HUES6 (cell line): ENCODE data around the gene PHKB.
A peak's percentile ranks its signal among the peaks of the same experiment; 100 is the strongest.
"Not testable (repeated sequence)": the region's sequence is repeated elsewhere in the genome, so short reads cannot be mapped to it uniquely, and the experiment has no call there.

ENCODE experiments used
- H3K27ac ChIP-seq: 2 replicates; pipeline ENCODE4 v1.7.0; 2013; ENCODE audit warnings: low read depth, mild to moderate bottlenecking, low read length, inconsistent platforms
- H3K27me3 ChIP-seq: 2 replicates; pipeline ENCODE4 v1.6.1; 2013; ENCODE audit warnings: low read length; ENCODE audit not compliant: control insufficient read depth, insufficient read depth
- H3K36me3 ChIP-seq: 2 replicates; pipeline ENCODE4 v1.6.1; 2013; ENCODE audit warnings: low read length; ENCODE audit not compliant: control insufficient read depth, insufficient read depth
- H3K4me1 ChIP-seq: 2 replicates; pipeline ENCODE4 v1.6.1; 2013; ENCODE audit warnings: low read length; ENCODE audit not compliant: control insufficient read depth, insufficient read depth
- H3K4me3 ChIP-seq: 2 replicates; pipeline ENCODE4 v1.5.1; 2013; ENCODE audit warnings: low read depth, low read length
- H3K9ac ChIP-seq: one replicate; pipeline ENCODE4 v1.6.1; 2013; ENCODE audit warnings: mild to moderate bottlenecking, low read length
- H3K9me3 ChIP-seq: 2 replicates; pipeline ENCODE4 v1.6.1; 2013; ENCODE audit warnings: low read depth, low read length; ENCODE audit not compliant: control insufficient read depth, insufficient read depth

Gene PHKB

GRCh38 chr16:47460711-47461597 lies at the start of gene PHKB, which contains the start of gene ITFG1:
Gene PHKB (plus strand): TSS chr16:47461331. CDS start chr16:47461351, 20 bp downstream.
Gene ITFG1 (minus strand): TSS chr16:47461063. CDS start chr16:47461045, 18 bp downstream.
- H3K27me3 ChIP-seq: no peaks in the 10 kb centered on the region
- H3K36me3 ChIP-seq: peaks cover 8% of the 10 kb centered on the region
- peak within 1 kb of the TSS; percentile 99 for H3K4me3 ChIP-seq
- peak within 1 kb of the TSS; percentile 100 for H3K27ac ChIP-seq
- H3K4me1 ChIP-seq: peaks cover 23% of the 10 kb centered on the region
- peak within 1 kb of the TSS; percentile 99 for H3K9ac ChIP-seq
- no peaks in the 10 kb centered on the region for H3K9me3 ChIP-seq

GRCh38 chr16:47413041-47413440 lies 48.1 kb upstream of the PHKB start:
- Histone ChIP-seq H3K36me3 (no peaks in the 10 kb centered on the region), H3K27ac (no peak overlapping the region), H3K4me3 (no peak overlapping the region), H3K4me1 (no peaks in the 10 kb centered on the region), H3K9me3 (no peaks in the 10 kb centered on the region), H3K27me3 (no peaks in the 10 kb centered on the region), H3K9ac (no peak overlapping the region)

GRCh38 chr16:47416869-47417268 lies 44.3 kb upstream of the PHKB start:
- Histone ChIP-seq H3K36me3 (peaks cover 2% of the 10 kb centered on the region; the same call in 1 of the 2 replicates), H3K27me3 (no peaks in the 10 kb centered on the region), H3K9ac (no peak overlapping the region), H3K4me3 (no peak overlapping the region), H3K27ac (no peak overlapping the region), H3K4me1 (no peaks in the 10 kb centered on the region), H3K9me3 (no peaks in the 10 kb centered on the region)

GRCh38 chr16:47424846-47425245 lies 36.3 kb upstream of the PHKB start:
- Histone ChIP-seq H3K4me1 (peaks cover 13% of the 10 kb centered on the region), H3K4me3 (no peak overlapping the region), H3K27ac (no peak overlapping the region), H3K9me3 (no peaks in the 10 kb centered on the region), H3K36me3 (peaks cover 12% of the 10 kb centered on the region; the same call in 1 of the 2 replicates), H3K27me3 (no peaks in the 10 kb centered on the region), H3K9ac (no peak overlapping the region)

- H3K9ac ChIP-seq: no peak overlapping the region
- peaks cover 10% of the 10 kb centered on the region; the same call in 1 of the 2 replicates for H3K36me3 ChIP-seq
- peaks cover 6% of the 10 kb centered on the region for H3K9me3 ChIP-seq
- H3K27ac ChIP-seq: no peak overlapping the region
- H3K27me3 ChIP-seq: no peaks in the 10 kb centered on the region
- H3K4me3 ChIP-seq: no peak overlapping the region
- peaks cover 13% of the 10 kb centered on the region for H3K4me1 ChIP-seq
These were observed 34.3 kb upstream of the PHKB start for GRCh38 chr16:47426806-47427205.

GRCh38 chr16:47431960-47432359 lies 29.2 kb upstream of the PHKB start:
- Histone ChIP-seq H3K4me3 (no peak overlapping the region), H3K9ac (no peak overlapping the region), H3K4me1 (no peaks in the 10 kb centered on the region), H3K27me3 (no peaks in the 10 kb centered on the region), H3K27ac (no peak overlapping the region), H3K36me3 (peaks cover 5% of the 10 kb centered on the region; the same call in 1 of the 2 replicates), H3K9me3 (peaks cover 6% of the 10 kb centered on the region)

GRCh38 chr16:47434274-47434673 lies 26.9 kb upstream of the PHKB start:
- H3K9ac ChIP-seq, H3K27me3 ChIP-seq, H3K27ac ChIP-seq, H3K4me1 ChIP-seq, H3K36me3 ChIP-seq, H3K4me3 ChIP-seq, H3K9me3 ChIP-seq: not testable (repeated sequence)

GRCh38 chr16:47440066-47440465 lies 21.1 kb upstream of the PHKB start:
- H3K27me3 ChIP-seq: not testable (repeated sequence)

GRCh38 chr16:47442884-47443283 lies 18.2 kb upstream of the PHKB start:
- not testable (repeated sequence) for H3K27ac ChIP-seq, H3K27me3 ChIP-seq, H3K4me1 ChIP-seq, H3K9me3 ChIP-seq, H3K4me3 ChIP-seq, H3K9ac ChIP-seq, H3K36me3 ChIP-seq

More at GRCh38 chr16:47440066-47440465, 21.1 kb upstream of the PHKB start:
- not testable (repeated sequence) for H3K9ac ChIP-seq, H3K4me1 ChIP-seq, H3K9me3 ChIP-seq, H3K4me3 ChIP-seq, H3K27ac ChIP-seq, H3K36me3 ChIP-seq

- no peaks in the 10 kb centered on the region for H3K27me3 ChIP-seq
- H3K9ac ChIP-seq: no peak overlapping the region
- H3K36me3 ChIP-seq: peaks cover 26% of the 10 kb centered on the region
- no peaks in the 10 kb centered on the region for H3K9me3 ChIP-seq
- H3K27ac ChIP-seq: no peak overlapping the region
- H3K4me3 ChIP-seq: no peak overlapping the region
- H3K4me1 ChIP-seq: no peaks in the 10 kb centered on the region
These were observed 14.7 kb upstream of the PHKB start for GRCh38 chr16:47446431-47446830.

GRCh38 chr16:47448830-47449575 lies 12.1 kb upstream of the PHKB start:
- no peaks in the 10 kb centered on the region for H3K27me3 ChIP-seq
- H3K9me3 ChIP-seq: no peaks in the 10 kb centered on the region
- no peak overlapping the region for H3K9ac ChIP-seq
- no peak overlapping the region for H3K4me3 ChIP-seq
- H3K36me3 ChIP-seq: peaks cover 48% of the 10 kb centered on the region
- no peaks in the 10 kb centered on the region for H3K4me1 ChIP-seq
- H3K27ac ChIP-seq: no peak overlapping the region
